HFFc6 (cell line): ENCODE measurements around the gene CABLES1. TPM values are rescaled to one million over a fixed set of nuclear protein-coding genes. Genes with fewer than 3 reads are reported as not detected.

Experiments used
- DNase-seq: peaks from one replicate; pipeline ENCODE4 v3.0.0-alpha.2; 2018
- H3K27ac Mint-ChIP-seq: 2 replicates; pipeline ENCODE4 v1.8.0; 2020; ENCODE audit warnings: mild to moderate bottlenecking, mixed read lengths
- H3K27me3 Mint-ChIP-seq: 2 replicates; pipeline ENCODE4 v1.8.0; 2021; ENCODE audit warnings: mild to moderate bottlenecking, moderate library complexity, mixed read lengths; ENCODE audit not compliant: insufficient read depth
- H3K36me3 Mint-ChIP-seq: 2 replicates; pipeline ENCODE4 v1.8.0; 2021; ENCODE audit warnings: low read depth, mixed read lengths
- H3K4me1 Mint-ChIP-seq: 2 replicates; pipeline ENCODE4 v1.8.0; 2020; ENCODE audit warnings: low read depth, mixed read lengths
- H3K4me3 Mint-ChIP-seq: 2 replicates; pipeline ENCODE4 v1.8.0; 2020; ENCODE audit warnings: mild to moderate bottlenecking, moderate library complexity, mixed read lengths
- H3K9me3 Mint-ChIP-seq: 2 replicates; pipeline ENCODE4 v1.8.0; 2020; ENCODE audit warnings: mild to moderate bottlenecking, mixed read lengths
- total RNA-seq, 6 experiments: library from RNA; stranded (reverse); fragmentation: NEBNext Ultra II Directional; extraction: Animal tissue kit (Norgen Biotek cat#: 25700); gene quantifications; 2 replicates in 1 of 6; 3 replicates in 5 of 6; pipeline ENCODE4 v1.2.3, GENCODE V29; 2021
- TF ChIP-seq, protein P1 (sequence below): fragments of 200-600 bp; sonication (generic); IDR thresholded peaks from 2 replicates; pipeline ENCODE4 v1.5.0; 2021; ENCODE audit warnings: antibody characterized with exemption, mild to moderate bottlenecking

CABLES1 gene
- total RNA-seq, 6 experiments from 2014 or later: 6.2 to 9.3 (median 8.5) TPM

DNA sequence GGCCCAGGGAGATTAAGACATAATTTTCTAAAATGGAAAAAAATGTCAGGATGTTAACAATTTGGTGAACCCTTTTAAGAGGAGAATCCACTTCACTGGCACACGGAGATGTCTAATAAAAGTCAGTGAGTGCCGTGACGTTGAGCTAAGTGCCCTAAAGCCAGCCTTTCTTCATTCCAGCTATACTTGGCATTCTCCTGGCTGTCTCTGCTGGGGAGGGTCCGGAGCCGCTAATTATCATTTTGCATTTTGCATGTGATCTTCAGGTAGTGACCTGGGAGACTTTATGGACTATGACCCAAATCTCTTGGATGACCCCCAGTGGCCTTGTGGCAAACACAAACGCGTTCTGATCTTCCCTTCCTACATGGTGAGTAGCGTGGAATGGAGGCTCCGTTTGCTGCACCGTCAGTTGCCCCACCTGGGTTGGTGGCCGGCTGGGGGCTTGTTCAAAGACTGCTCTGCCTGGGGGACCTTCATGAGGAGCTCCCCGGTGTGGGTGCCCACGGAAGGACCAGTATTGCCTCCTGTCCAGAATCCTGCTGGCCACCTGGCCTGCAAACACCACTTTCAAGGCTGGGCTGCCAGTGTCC lies 101.7 kb downstream of the CABLES1 start:
- TF ChIP-seq, protein P1, sequence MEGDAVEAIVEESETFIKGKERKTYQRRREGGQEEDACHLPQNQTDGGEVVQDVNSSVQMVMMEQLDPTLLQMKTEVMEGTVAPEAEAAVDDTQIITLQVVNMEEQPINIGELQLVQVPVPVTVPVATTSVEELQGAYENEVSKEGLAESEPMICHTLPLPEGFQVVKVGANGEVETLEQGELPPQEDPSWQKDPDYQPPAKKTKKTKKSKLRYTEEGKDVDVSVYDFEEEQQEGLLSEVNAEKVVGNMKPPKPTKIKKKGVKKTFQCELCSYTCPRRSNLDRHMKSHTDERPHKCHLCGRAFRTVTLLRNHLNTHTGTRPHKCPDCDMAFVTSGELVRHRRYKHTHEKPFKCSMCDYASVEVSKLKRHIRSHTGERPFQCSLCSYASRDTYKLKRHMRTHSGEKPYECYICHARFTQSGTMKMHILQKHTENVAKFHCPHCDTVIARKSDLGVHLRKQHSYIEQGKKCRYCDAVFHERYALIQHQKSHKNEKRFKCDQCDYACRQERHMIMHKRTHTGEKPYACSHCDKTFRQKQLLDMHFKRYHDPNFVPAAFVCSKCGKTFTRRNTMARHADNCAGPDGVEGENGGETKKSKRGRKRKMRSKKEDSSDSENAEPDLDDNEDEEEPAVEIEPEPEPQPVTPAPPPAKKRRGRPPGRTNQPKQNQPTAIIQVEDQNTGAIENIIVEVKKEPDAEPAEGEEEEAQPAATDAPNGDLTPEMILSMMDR: no peak
- Mint-ChIP-seq H3K27ac (no peak overlapping the region), H3K4me3 (no peak overlapping the region), H3K4me1 (peaks cover 27% of the 10 kb centered on the region), H3K36me3 (no peaks in the 10 kb centered on the region; the same call in none of the 2 replicates), H3K9me3 (no peaks in the 10 kb centered on the region), H3K27me3 (peaks cover 3% of the 10 kb centered on the region)
- DNase-seq: no peak

DNA sequence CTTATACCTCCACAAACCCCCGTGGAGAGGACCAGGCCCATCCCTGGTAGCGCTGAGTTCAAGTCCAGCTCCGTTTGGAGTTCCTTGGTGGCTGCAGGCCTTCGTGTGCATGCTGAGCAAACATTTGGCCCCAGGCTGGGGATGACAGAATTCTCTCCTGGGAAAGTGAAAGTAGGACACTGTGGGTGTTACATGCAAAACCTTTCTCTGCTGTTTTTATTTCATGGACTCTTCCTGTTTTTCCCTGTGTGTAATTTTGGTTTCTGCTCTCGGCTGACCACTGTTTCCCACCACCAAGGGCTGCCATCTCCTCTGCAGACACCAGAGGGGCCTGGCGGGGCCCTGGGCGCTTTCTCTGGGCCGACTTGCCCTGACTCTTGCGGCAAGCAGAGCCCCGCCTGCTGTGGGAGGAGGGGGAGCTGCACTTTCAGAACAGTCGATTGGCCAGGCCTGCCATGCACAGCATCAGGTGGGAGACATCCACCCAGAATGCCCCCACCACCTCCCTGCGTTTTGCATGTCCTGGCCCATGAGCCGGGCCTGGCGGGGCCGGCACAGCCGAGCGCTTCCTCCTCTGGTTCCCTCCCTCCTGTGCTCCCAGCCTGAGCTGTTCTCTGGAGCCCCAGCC lies 102.4 kb downstream of the CABLES1 start:
- Mint-ChIP-seq H3K27me3 (no peaks in the 10 kb centered on the region; the same call in 1 of the 2 replicates), H3K36me3 (no peaks in the 10 kb centered on the region; the same call in none of the 2 replicates), H3K9me3 (no peaks in the 10 kb centered on the region), H3K4me3 (peak overlapping the region; percentile 79; the same call in 1 of the 2 replicates), H3K4me1 (peaks cover 21% of the 10 kb centered on the region), H3K27ac (peak overlapping the region; percentile 57; the same call in 1 of the 2 replicates)
- TF ChIP-seq, protein P1: peak; percentile 41; the same call in 1 of the 2 replicates
- DNase-seq: no peak

DNA sequence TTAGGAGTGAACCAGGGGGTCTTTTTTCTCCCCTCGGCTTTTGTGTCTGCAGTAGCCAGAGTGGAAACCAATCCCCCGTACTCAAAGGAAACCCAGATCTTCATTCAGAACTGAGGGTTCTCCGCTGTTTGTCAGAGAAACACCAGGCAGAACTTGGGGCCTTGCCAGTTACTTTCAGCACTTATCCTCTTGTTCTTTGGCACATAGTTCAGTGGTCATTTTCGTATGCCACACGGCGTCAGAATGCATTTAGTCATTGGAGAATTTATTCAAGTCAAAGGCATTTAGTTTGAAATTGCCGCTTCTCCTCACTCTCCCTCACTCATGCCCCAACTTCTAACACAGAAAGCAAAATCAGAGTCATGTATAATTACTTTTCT lies 102.9 kb downstream of the CABLES1 start:
- DNase-seq: no peak
- peak overlapping the region; percentile 57 for H3K27ac Mint-ChIP-seq
- no peaks in the 10 kb centered on the region; the same call in 1 of the 2 replicates for H3K27me3 Mint-ChIP-seq
- TF ChIP-seq, protein P1: no peak
- peaks cover 20% of the 10 kb centered on the region for H3K4me1 Mint-ChIP-seq
- no peaks in the 10 kb centered on the region for H3K9me3 Mint-ChIP-seq
- no peaks in the 10 kb centered on the region; the same call in none of the 2 replicates for H3K36me3 Mint-ChIP-seq
- peak overlapping the region; percentile 79; the same call in 1 of the 2 replicates for H3K4me3 Mint-ChIP-seq

DNA sequence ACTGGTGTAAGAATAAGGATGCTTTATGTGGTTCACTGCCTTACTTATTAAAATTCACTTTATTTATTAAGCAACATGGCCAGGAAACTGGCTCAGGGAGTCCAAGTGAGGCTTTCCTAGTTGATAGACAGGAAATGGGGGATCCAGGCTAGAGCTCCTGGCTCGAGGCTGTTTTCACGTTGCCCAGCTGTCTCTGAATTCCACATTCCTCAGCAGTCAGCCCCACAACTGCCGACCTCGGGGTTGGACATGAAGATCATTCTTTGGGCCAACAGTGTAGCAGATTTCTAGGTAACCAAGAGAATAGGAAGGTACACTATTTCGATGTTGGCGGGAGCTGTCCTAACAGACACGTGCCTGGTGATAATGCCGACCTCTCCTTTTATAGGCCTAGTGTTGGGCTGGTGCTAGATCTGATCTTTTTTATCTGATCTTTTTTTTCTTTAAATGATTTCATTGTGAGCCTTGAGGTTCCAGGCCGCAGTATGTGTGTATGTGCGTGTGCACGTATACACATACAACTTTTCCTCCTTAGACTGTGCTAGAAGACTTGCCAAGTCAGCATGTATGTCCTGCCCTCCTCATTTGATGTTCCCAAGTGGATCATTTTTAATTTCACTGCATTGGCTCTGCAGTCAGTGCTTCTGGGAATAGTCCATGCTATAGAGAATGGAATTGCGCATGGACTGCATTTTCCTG lies 103.5 kb downstream of the CABLES1 start:
- H3K9me3 Mint-ChIP-seq: no peaks in the 10 kb centered on the region
- no peaks in the 10 kb centered on the region; the same call in 1 of the 2 replicates for H3K27me3 Mint-ChIP-seq
- H3K4me3 Mint-ChIP-seq: peak overlapping the region; percentile 79; the same call in 1 of the 2 replicates
- peak overlapping the region; percentile 57; the same call in 1 of the 2 replicates for H3K27ac Mint-ChIP-seq
- TF ChIP-seq, protein P1: no peak
- no peaks in the 10 kb centered on the region; the same call in none of the 2 replicates for H3K36me3 Mint-ChIP-seq
- no peak for DNase-seq
- peaks cover 20% of the 10 kb centered on the region for H3K4me1 Mint-ChIP-seq

DNA sequence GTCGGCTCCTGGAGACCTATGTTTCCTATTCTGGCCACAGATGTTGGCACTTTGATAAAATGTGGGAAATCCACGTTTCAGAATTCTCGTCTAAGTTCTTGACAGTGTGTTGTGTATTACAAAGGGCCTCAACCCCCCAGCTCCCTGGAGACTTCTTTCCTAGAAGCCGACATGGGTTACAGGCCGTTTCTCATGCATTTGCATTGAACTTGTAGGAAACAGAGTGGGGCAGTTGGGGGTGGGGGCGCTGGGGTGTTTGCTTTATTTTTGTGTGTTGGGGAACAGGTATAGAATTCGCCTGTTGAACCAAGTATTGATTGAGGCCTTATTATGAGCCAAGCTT lies 104.0 kb downstream of the CABLES1 start:
- no peaks in the 10 kb centered on the region for H3K9me3 Mint-ChIP-seq
- H3K4me3 Mint-ChIP-seq: no peak overlapping the region
- peaks cover 20% of the 10 kb centered on the region for H3K4me1 Mint-ChIP-seq
- no peak overlapping the region for H3K27ac Mint-ChIP-seq
- no peaks in the 10 kb centered on the region; the same call in none of the 2 replicates for H3K36me3 Mint-ChIP-seq
- H3K27me3 Mint-ChIP-seq: no peaks in the 10 kb centered on the region; the same call in 1 of the 2 replicates
- no peak for DNase-seq
- TF ChIP-seq, protein P1: no peak
